Kidney epithelial cell (primary cell): ENCODE measurements around the gene ANKIB1. TPM values are rescaled to one million over a fixed set of nuclear protein-coding genes. Genes with fewer than 3 reads are reported as not detected.

Source experiments
- DNase-seq: peaks from one replicate; pipeline ENCODE4 v3.0.0-alpha.2; 2010; ENCODE audit warnings: low read depth
- H3K27me3 ChIP-seq: 2 replicates; pipeline ENCODE4 v1.6.0; 2011; ENCODE audit warnings: low read length; ENCODE audit not compliant: control insufficient read depth, insufficient read depth
- H3K36me3 ChIP-seq: 2 replicates; pipeline ENCODE4 v1.5.1; 2011; ENCODE audit warnings: low read length; ENCODE audit not compliant: control insufficient read depth, insufficient read depth
- H3K4me3 ChIP-seq: 2 replicates; pipeline ENCODE4 v1.5.1; 2011; ENCODE audit warnings: low read depth, mild to moderate bottlenecking, control low read depth, low read length
- CTCF ChIP-seq: IDR thresholded peaks from 2 replicates; pipeline ENCODE4 v1.5.1; 2011; ENCODE audit warnings: mild to moderate bottlenecking, moderate library complexity, low read length, control low read depth, inconsistent platforms; ENCODE audit not compliant: insufficient read depth, poor library complexity, severe bottlenecking
- total RNA-seq: library from RNA; depleted of rRNA; stranded (reverse); fragments of >200 nt; gene quantifications from 2 replicates; pipeline ENCODE4 v1.2.3, GENCODE V29; 2015

Gene ANKIB1
- total RNA-seq, 1 donor from 2014 or later: 42.7 TPM

- H3K36me3 ChIP-seq: peaks cover 1% of the 10 kb centered on the region
- DNase-seq: no peak
- no peaks in the 10 kb centered on the region for H3K27me3 ChIP-seq
- no peak for TF ChIP-seq CTCF
- no peak overlapping the region for H3K4me3 ChIP-seq
These were observed 18.8 kb upstream of the ANKIB1 start for GRCh38 chr7:92226981-92227380.

GRCh38 chr7:92228100-92228499 lies 17.7 kb upstream of the ANKIB1 start:
- DNase-seq: no peak
- Histone ChIP-seq H3K27me3 (no peaks in the 10 kb centered on the region), H3K4me3 (no peak overlapping the region), H3K36me3 (peaks cover 1% of the 10 kb centered on the region)
- TF ChIP-seq CTCF: no peak

GRCh38 chr7:92228742-92229141 lies 17.0 kb upstream of the ANKIB1 start:
- no peak for DNase-seq
- TF ChIP-seq CTCF: no peak
- no peak overlapping the region for H3K4me3 ChIP-seq
- H3K36me3 ChIP-seq: peaks cover 1% of the 10 kb centered on the region
- no peaks in the 10 kb centered on the region for H3K27me3 ChIP-seq

- H3K4me3 ChIP-seq: no peak overlapping the region
- no peaks in the 10 kb centered on the region for H3K27me3 ChIP-seq
- no peak for DNase-seq
- no peak for TF ChIP-seq CTCF
- H3K36me3 ChIP-seq: peaks cover 1% of the 10 kb centered on the region
These were observed 15.2 kb upstream of the ANKIB1 start for GRCh38 chr7:92230547-92230946.

- Histone ChIP-seq H3K4me3 (no peak overlapping the region), H3K36me3 (no peaks in the 10 kb centered on the region), H3K27me3 (no peaks in the 10 kb centered on the region)
- TF ChIP-seq CTCF: no peak
- no peak for DNase-seq
These were observed 2.8 kb upstream of the ANKIB1 start for GRCh38 chr7:92242972-92243371.

- Histone ChIP-seq H3K27me3 (no peaks in the 10 kb centered on the region), H3K36me3 (no peaks in the 10 kb centered on the region), H3K4me3 (peak overlapping the region; percentile 78)
- no peak for TF ChIP-seq CTCF
- DNase-seq: no peak
These were observed 827 bp upstream of the ANKIB1 start for GRCh38 chr7:92244808-92245486.
